ENCODE data around the gene MOB2.

MOB2 gene

GRCh38 chr11:1528710-1529109 is 42.1 kb upstream of the MOB2 start:
- Histone ChIP-seq H3K4me3 (ENCODE audit: low read length) (no peak overlapping the region), H3K4me1 (ENCODE audit: control insufficient read depth, insufficient read depth, low read length) (peaks cover 22% of the 10 kb centered on the region), H3K9ac (ENCODE audit: low read length) (no peak overlapping the region)

GRCh38 chr11:1526785-1527184 is 40.2 kb upstream of the MOB2 start:
- Histone ChIP-seq H3K9ac (ENCODE audit: low read length) (no peak overlapping the region), H3K27me3 (replicated peaks; ENCODE audit: control insufficient read depth, insufficient read depth, low read length) (no peaks in the 10 kb centered on the region), H3K4me1 (ENCODE audit: control insufficient read depth, insufficient read depth, low read length) (peaks cover 13% of the 10 kb centered on the region), H3K9me3 (ENCODE audit: control insufficient read depth, low read length) (no peaks in the 10 kb centered on the region), H3K36me3 (ENCODE audit: control insufficient read depth, insufficient read depth, low read length, severe bottlenecking) (no peaks in the 10 kb centered on the region), H3K4me3 (ENCODE audit: low read length) (no peak overlapping the region)
- DNase-seq (ENCODE audit: low read depth): no peak

More at GRCh38 chr11:1528710-1529109, 42.1 kb upstream of the MOB2 start:
- DNase-seq (ENCODE audit: low read depth): no peak
- Histone ChIP-seq H3K9me3 (ENCODE audit: control insufficient read depth, low read length) (no peaks in the 10 kb centered on the region), H3K36me3 (ENCODE audit: control insufficient read depth, insufficient read depth, low read length, severe bottlenecking) (no peaks in the 10 kb centered on the region), H3K27me3 (replicated peaks; ENCODE audit: control insufficient read depth, insufficient read depth, low read length) (no peaks in the 10 kb centered on the region)

GRCh38 chr11:1523779-1524178 is 37.2 kb upstream of the MOB2 start:
- Histone ChIP-seq H3K27me3 (replicated peaks; ENCODE audit: control insufficient read depth, insufficient read depth, low read length) (no peaks in the 10 kb centered on the region), H3K4me1 (ENCODE audit: control insufficient read depth, insufficient read depth, low read length) (peaks cover 7% of the 10 kb centered on the region), H3K36me3 (ENCODE audit: control insufficient read depth, insufficient read depth, low read length, severe bottlenecking) (no peaks in the 10 kb centered on the region), H3K9me3 (ENCODE audit: control insufficient read depth, low read length) (no peaks in the 10 kb centered on the region), H3K4me3 (ENCODE audit: low read length) (no peak overlapping the region), H3K9ac (ENCODE audit: low read length) (no peak overlapping the region)
- DNase-seq (ENCODE audit: low read depth): no peak

- Histone ChIP-seq H3K4me3 (ENCODE audit: low read length) (no peak overlapping the region), H3K36me3 (ENCODE audit: control insufficient read depth, insufficient read depth, low read length, severe bottlenecking) (no peaks in the 10 kb centered on the region), H3K4me1 (ENCODE audit: control insufficient read depth, insufficient read depth, low read length) (peaks cover 7% of the 10 kb centered on the region), H3K27me3 (replicated peaks; ENCODE audit: control insufficient read depth, insufficient read depth, low read length) (no peaks in the 10 kb centered on the region), H3K9me3 (ENCODE audit: control insufficient read depth, low read length) (no peaks in the 10 kb centered on the region), H3K9ac (ENCODE audit: low read length) (no peak overlapping the region)
- DNase-seq (ENCODE audit: low read depth): no peak
These were observed 36.5 kb upstream of the MOB2 start for GRCh38 chr11:1523077-1523476.

GRCh38 chr11:1522081-1522424 is 35.5 kb upstream of the MOB2 start:
- Histone ChIP-seq H3K36me3 (ENCODE audit: control insufficient read depth, insufficient read depth, low read length, severe bottlenecking) (no peaks in the 10 kb centered on the region), H3K9me3 (ENCODE audit: control insufficient read depth, low read length) (no peaks in the 10 kb centered on the region), H3K27me3 (replicated peaks; ENCODE audit: control insufficient read depth, insufficient read depth, low read length) (no peaks in the 10 kb centered on the region), H3K4me3 (ENCODE audit: low read length) (no peak overlapping the region), H3K9ac (ENCODE audit: low read length) (no peak overlapping the region), H3K4me1 (ENCODE audit: control insufficient read depth, insufficient read depth, low read length) (peaks cover 7% of the 10 kb centered on the region)
- DNase-seq (ENCODE audit: low read depth): no peak

GRCh38 chr11:1521382-1522080 is 35.0 kb upstream of the MOB2 start:
- H3K9me3 ChIP-seq (ENCODE audit: control insufficient read depth, low read length): no peaks in the 10 kb centered on the region
- H3K36me3 ChIP-seq (ENCODE audit: control insufficient read depth, insufficient read depth, low read length, severe bottlenecking): no peaks in the 10 kb centered on the region
- no peak overlapping the region for H3K9ac ChIP-seq (ENCODE audit: low read length)
- H3K4me3 ChIP-seq (ENCODE audit: low read length): no peak overlapping the region
- H3K27me3 ChIP-seq (replicated peaks; ENCODE audit: control insufficient read depth, insufficient read depth, low read length): no peaks in the 10 kb centered on the region
- no peak for DNase-seq (ENCODE audit: low read depth)
- H3K4me1 ChIP-seq (ENCODE audit: control insufficient read depth, insufficient read depth, low read length): peaks cover 7% of the 10 kb centered on the region

GRCh38 chr11:1520663-1521267 is 34.2 kb upstream of the MOB2 start:
- Histone ChIP-seq H3K9me3 (ENCODE audit: control insufficient read depth, low read length) (no peaks in the 10 kb centered on the region), H3K9ac (ENCODE audit: low read length) (no peak overlapping the region), H3K36me3 (ENCODE audit: control insufficient read depth, insufficient read depth, low read length, severe bottlenecking) (no peaks in the 10 kb centered on the region), H3K4me3 (ENCODE audit: low read length) (no peak overlapping the region), H3K4me1 (ENCODE audit: control insufficient read depth, insufficient read depth, low read length) (peaks cover 7% of the 10 kb centered on the region), H3K27me3 (replicated peaks; ENCODE audit: control insufficient read depth, insufficient read depth, low read length) (no peaks in the 10 kb centered on the region)
- DNase-seq (ENCODE audit: low read depth): no peak

GRCh38 chr11:1520209-1520662 is 33.7 kb upstream of the MOB2 start:
- no peak for DNase-seq (ENCODE audit: low read depth)
- H3K4me3 ChIP-seq (ENCODE audit: low read length): no peak overlapping the region
- no peaks in the 10 kb centered on the region for H3K9me3 ChIP-seq (ENCODE audit: control insufficient read depth, low read length)
- H3K9ac ChIP-seq (ENCODE audit: low read length): no peak overlapping the region
- peaks cover 9% of the 10 kb centered on the region for H3K4me1 ChIP-seq (ENCODE audit: control insufficient read depth, insufficient read depth, low read length)
- no peaks in the 10 kb centered on the region for H3K27me3 ChIP-seq (replicated peaks; ENCODE audit: control insufficient read depth, insufficient read depth, low read length)
- no peaks in the 10 kb centered on the region for H3K36me3 ChIP-seq (ENCODE audit: control insufficient read depth, insufficient read depth, low read length, severe bottlenecking)

- no peaks in the 10 kb centered on the region for H3K36me3 ChIP-seq (ENCODE audit: control insufficient read depth, insufficient read depth, low read length, severe bottlenecking)
- no peaks in the 10 kb centered on the region for H3K9me3 ChIP-seq (ENCODE audit: control insufficient read depth, low read length)
- H3K9ac ChIP-seq (ENCODE audit: low read length): no peak overlapping the region
- no peaks in the 10 kb centered on the region for H3K27me3 ChIP-seq (replicated peaks; ENCODE audit: control insufficient read depth, insufficient read depth, low read length)
- no peak overlapping the region for H3K4me3 ChIP-seq (ENCODE audit: low read length)
- DNase-seq (ENCODE audit: low read depth): no peak
- H3K4me1 ChIP-seq (ENCODE audit: control insufficient read depth, insufficient read depth, low read length): peaks cover 18% of the 10 kb centered on the region
These were observed 32.7 kb upstream of the MOB2 start for GRCh38 chr11:1519028-1520010.

- no peak for DNase-seq (ENCODE audit: low read depth)
- Histone ChIP-seq H3K9ac (ENCODE audit: low read length) (no peak overlapping the region), H3K36me3 (ENCODE audit: control insufficient read depth, insufficient read depth, low read length, severe bottlenecking) (no peaks in the 10 kb centered on the region), H3K4me1 (ENCODE audit: control insufficient read depth, insufficient read depth, low read length) (peaks cover 15% of the 10 kb centered on the region), H3K9me3 (ENCODE audit: control insufficient read depth, low read length) (no peaks in the 10 kb centered on the region), H3K4me3 (ENCODE audit: low read length) (no peak overlapping the region), H3K27me3 (replicated peaks; ENCODE audit: control insufficient read depth, insufficient read depth, low read length) (no peaks in the 10 kb centered on the region)
These were observed 31.7 kb upstream of the MOB2 start for GRCh38 chr11:1518301-1518700.
